Measurements from ENCODE around the gene KCNN2. TPM values are rescaled to one million over a fixed set of nuclear protein-coding genes. Genes with fewer than 3 reads are reported as not detected.

The KCNN2 gene
- total RNA-seq, 6 experiments from 2014 or later, result 13.9 to 51.6 (median 47.0) TPM

DNA sequence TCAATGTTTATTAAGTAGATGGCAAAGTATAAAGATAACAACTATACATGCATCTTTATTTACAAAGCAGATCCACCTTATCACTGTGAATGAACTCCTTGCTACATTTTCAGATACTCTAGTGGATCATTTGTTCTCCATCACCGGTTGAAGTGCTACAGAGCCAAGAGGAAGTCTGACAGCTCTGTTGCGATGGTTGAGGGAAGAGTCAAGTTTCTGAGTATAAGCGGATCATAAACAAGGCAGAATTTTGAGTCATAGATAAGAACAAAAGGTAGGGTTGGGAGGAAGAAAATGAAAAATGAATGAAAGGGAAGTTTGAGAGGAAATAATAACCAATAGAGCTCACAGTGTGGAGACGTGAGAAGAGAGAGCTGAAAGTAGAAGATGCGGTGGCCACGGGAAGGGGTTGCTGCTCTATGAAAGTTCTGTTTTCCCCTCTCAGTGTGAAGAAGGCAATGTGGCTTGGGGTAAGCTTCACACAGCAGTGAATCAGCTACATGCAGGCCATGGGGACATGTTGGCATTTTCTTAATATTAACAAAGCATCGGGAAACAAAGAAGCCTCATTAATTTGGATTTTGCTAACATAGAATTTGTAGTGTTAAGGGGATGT lies 30.8 kb upstream of the KCNN2 start:
- Mint-ChIP-seq H3K4me1 (ENCODE audit: low read depth) (peaks cover 43% of the 10 kb centered on the region), H3K27me3 (ENCODE audit: insufficient read depth) (no peaks in the 10 kb centered on the region; the same call in 1 of the 2 replicates), H3K4me3 (no peak overlapping the region), H3K36me3 (ENCODE audit: low read depth) (no peaks in the 10 kb centered on the region), H3K9me3 (no peaks in the 10 kb centered on the region), H3K27ac (no peak overlapping the region)
- TF ChIP-seq, protein P1, sequence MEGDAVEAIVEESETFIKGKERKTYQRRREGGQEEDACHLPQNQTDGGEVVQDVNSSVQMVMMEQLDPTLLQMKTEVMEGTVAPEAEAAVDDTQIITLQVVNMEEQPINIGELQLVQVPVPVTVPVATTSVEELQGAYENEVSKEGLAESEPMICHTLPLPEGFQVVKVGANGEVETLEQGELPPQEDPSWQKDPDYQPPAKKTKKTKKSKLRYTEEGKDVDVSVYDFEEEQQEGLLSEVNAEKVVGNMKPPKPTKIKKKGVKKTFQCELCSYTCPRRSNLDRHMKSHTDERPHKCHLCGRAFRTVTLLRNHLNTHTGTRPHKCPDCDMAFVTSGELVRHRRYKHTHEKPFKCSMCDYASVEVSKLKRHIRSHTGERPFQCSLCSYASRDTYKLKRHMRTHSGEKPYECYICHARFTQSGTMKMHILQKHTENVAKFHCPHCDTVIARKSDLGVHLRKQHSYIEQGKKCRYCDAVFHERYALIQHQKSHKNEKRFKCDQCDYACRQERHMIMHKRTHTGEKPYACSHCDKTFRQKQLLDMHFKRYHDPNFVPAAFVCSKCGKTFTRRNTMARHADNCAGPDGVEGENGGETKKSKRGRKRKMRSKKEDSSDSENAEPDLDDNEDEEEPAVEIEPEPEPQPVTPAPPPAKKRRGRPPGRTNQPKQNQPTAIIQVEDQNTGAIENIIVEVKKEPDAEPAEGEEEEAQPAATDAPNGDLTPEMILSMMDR (IDR thresholded peaks at IDR 0.05), result no peak
- DNase-seq, result no peak

DNA sequence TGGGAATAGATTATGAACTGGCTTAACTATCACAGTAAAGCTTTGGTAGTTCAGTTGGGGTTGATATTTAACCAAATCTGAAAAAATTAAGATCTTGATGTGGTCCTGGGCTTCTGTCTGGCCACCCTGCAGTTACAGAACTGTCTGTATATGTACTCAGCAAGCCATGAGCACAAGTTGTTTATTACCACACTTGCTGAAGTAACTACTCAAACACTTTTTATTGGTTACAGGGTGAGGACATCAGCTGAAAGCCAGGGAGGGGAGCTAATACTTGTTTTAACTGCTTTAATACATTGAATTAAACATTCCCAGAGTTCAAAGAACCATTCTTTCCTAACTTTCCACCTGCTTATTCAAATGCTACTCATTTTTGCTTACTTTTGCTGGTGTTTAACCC lies 29.4 kb upstream of the KCNN2 start:
- Mint-ChIP-seq H3K27ac (peak overlapping the region; percentile 12; the same call in 1 of the 2 replicates), H3K27me3 (ENCODE audit: insufficient read depth) (no peaks in the 10 kb centered on the region; the same call in 1 of the 2 replicates), H3K36me3 (ENCODE audit: low read depth) (peaks cover 9% of the 10 kb centered on the region), H3K4me3 (peak overlapping the region; percentile 6; the same call in 1 of the 2 replicates), H3K9me3 (no peaks in the 10 kb centered on the region), H3K4me1 (ENCODE audit: low read depth) (peaks cover 51% of the 10 kb centered on the region)
- TF ChIP-seq, protein P1 (IDR thresholded peaks at IDR 0.05), result no peak
- no peak for DNase-seq

DNA sequence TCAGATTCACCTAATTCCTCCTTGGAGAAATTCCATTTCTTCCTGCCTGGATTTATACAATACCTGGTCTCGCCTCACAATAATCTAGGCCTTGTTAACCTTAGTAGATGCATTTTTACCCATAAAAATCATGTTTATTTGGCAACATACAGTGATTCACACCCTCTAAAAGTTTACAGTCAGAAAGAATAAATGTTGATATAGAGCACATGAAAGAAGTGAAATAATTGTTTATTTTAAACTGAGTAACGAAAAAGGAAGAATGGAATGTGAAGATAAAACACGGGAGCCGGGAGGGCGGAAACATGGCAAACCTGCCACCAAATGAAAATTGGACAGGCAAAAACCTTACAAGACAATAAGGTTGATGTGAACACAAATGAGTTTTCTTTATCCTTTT lies 28.9 kb upstream of the KCNN2 start:
- Mint-ChIP-seq H3K4me1 (ENCODE audit: low read depth) (peaks cover 51% of the 10 kb centered on the region), H3K27ac (peak overlapping the region; percentile 12; the same call in 1 of the 2 replicates), H3K9me3 (no peaks in the 10 kb centered on the region), H3K36me3 (ENCODE audit: low read depth) (peaks cover 9% of the 10 kb centered on the region), H3K27me3 (ENCODE audit: insufficient read depth) (no peaks in the 10 kb centered on the region; the same call in 1 of the 2 replicates), H3K4me3 (peak overlapping the region; percentile 6)
- DNase-seq, result no peak
- TF ChIP-seq, protein P1 (IDR thresholded peaks at IDR 0.05), result no peak

DNA sequence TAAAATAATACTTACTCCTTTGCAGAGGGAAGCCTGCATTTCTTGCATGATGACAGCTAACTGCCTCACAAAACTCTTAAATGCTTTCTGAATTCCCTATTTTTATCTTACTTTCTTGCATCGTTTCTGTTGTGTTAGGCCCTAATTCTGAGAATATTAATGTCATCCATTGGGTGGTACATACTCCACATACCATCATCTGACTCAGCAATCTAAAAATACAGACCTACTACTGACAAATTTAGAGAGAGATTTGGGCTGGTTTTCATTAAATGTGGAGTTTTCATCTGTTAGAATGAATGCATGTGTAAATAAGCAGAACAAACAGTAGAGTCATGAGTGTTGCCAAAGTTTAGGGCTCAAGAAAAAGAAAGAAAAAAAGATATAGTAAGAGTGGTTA lies 26.5 kb upstream of the KCNN2 start:
- DNase-seq, result peak; percentile 63
- H3K36me3 Mint-ChIP-seq (ENCODE audit: low read depth), result peaks cover 20% of the 10 kb centered on the region
- peaks cover 6% of the 10 kb centered on the region; the same call in 1 of the 2 replicates for H3K9me3 Mint-ChIP-seq
- peak overlapping the region; percentile 81 for H3K27ac Mint-ChIP-seq
- TF ChIP-seq, protein P1 (IDR thresholded peaks at IDR 0.05), result no peak
- peak overlapping the region; percentile 60 for H3K4me3 Mint-ChIP-seq
- peaks cover 51% of the 10 kb centered on the region for H3K4me1 Mint-ChIP-seq (ENCODE audit: low read depth)
- no peaks in the 10 kb centered on the region; the same call in 1 of the 2 replicates for H3K27me3 Mint-ChIP-seq (ENCODE audit: insufficient read depth)

DNA sequence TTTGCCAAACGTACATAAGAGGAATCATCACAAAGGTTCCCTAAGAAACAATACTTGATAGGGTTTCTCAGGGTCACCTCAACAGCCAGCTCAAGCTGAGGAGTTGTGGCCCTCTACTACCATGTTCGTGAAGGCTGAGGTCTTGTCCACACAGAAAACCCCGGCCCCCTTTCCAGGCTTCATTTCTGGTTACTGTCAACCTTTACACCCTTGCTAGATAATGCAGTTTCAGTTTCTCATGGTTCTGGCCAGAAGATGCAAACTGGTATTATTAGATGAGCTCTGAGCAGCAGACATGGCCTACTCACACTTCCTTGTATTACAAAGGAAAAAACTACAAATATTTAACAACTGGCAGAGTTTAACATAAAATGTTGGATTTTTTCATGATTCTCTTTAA lies 22.8 kb upstream of the KCNN2 start:
- H3K36me3 Mint-ChIP-seq (ENCODE audit: low read depth), result peaks cover 20% of the 10 kb centered on the region
- H3K27me3 Mint-ChIP-seq (ENCODE audit: insufficient read depth), result no peaks in the 10 kb centered on the region; the same call in 1 of the 2 replicates
- DNase-seq, result no peak
- TF ChIP-seq, protein P1 (IDR thresholded peaks at IDR 0.05), result no peak
- H3K4me3 Mint-ChIP-seq, result no peak overlapping the region
- H3K4me1 Mint-ChIP-seq (ENCODE audit: low read depth), result peaks cover 29% of the 10 kb centered on the region
- H3K27ac Mint-ChIP-seq, result no peak overlapping the region
- peaks cover 6% of the 10 kb centered on the region; the same call in 1 of the 2 replicates for H3K9me3 Mint-ChIP-seq
